Bone marrow (tissue), 2 donors: ENCODE results near the gene CD1E.
"Not testable (repeated sequence)": the region's sequence is repeated elsewhere in the genome, so short reads cannot be mapped to it uniquely, and the experiment has no call there.

Experiments
- DNase-seq, 2 donors: peaks; one replicate each; lab custom pipeline; 2025; lab: John Stamatoyannopoulos, UW

Gene CD1E

GRCh38 chr1:158362941-158363340 is 9.2 kb downstream of the CD1E start:
- DNase-seq, result no peak

- no peak for DNase-seq
Measured at GRCh38 chr1:158366783-158367182, 13.1 kb downstream of the CD1E start.

DNA sequence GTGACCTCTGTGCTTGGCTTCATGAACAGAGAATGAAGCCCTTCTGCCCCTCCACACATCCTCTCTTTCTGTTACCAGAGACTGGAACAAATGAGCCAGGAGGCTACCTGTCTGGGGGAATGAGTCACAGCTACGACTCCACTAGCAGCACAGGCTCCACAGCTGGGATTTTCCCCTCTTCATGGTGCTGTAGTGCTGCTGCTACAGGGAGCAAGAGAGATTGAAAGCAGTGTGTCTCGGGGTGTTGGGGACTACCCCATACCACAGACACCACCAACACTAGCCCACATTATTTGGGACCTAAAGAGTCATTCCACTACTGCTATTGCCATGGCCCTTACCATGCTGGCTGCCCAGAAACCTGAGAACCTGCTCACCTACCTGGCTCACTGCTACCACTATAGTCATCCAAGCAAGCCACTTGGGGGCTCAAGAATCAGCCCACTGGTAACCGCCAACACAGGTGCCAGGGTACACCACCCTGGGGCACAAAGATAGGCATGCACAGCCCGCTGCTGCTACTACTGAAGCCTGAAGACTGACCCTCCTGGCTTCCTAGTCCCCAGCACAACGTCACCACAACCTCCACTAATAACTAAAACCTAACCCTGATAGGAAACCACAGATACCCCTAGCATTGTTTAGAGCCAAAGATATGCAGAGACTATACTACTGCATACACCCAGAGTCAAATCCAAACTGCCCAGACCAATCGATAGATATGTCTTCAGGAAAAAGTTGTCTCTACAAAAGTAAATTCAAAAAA is 17.7 kb downstream of the CD1E start:
- no peak for DNase-seq

DNA sequence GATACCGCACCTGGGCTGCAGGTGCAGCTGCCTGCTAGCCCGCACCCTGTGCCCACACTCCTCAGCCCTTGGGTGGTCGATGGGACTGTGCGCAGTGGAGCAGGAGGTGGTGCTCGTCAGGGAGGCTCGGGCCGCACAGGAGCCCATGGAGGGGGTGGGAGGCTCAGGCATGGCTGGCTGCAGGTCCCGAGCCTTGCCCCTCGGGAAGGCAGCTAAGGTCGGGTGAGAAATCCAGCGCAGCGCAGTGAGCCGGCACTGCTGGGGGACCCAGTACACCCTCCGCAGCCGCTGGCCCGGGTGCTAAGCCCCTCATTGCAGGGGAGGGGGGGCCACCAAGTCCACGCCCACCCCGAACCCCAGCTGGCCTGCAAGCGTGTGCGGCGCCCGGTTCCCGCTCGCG is 20.4 kb downstream of the CD1E start:
- DNase-seq, result not testable (repeated sequence)

DNA sequence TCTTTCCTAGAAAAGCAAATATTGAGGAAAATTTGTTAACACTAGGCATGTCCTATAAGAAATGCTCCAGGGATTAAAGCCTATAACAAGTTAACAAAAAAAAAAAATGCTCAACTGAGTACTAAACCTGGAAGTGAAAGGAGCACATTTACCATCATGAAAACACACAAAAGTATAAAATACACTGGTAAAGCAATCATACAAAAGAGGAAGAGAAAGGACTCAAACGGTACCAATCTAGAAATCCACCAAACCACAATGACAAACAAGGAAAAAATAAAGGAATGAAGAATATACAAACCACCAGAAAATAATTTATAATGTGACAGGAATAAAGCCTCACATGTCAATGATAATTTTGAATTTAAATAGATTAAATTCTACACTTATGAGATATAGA is 21.2 kb downstream of the CD1E start:
- no peak for DNase-seq

GRCh38 chr1:158390331-158390730 is 36.6 kb downstream of the CD1E start:
- DNase-seq, result no peak

DNA sequence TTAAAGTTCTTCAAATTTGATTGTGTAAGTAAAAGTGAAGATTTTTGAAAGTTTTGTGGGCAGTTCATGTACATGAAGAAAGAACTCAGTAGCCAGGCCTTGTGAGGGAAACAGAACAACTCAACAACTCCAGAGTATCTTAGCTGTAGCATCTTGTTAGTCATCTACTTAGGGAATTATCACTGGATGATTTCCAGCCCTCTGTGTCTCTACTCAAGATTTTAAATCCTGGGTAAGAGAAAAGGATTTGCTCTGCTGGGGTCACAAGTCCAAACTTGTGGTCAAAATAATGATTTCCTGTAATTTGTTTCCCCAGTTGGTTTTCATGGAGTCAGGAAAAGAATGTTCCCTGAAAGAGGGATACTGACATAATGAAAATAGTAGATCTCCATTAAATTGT is 37.4 kb downstream of the CD1E start:
- no peak for DNase-seq

GRCh38 chr1:158393476-158393875 is 39.8 kb downstream of the CD1E start:
- no peak for DNase-seq

DNA sequence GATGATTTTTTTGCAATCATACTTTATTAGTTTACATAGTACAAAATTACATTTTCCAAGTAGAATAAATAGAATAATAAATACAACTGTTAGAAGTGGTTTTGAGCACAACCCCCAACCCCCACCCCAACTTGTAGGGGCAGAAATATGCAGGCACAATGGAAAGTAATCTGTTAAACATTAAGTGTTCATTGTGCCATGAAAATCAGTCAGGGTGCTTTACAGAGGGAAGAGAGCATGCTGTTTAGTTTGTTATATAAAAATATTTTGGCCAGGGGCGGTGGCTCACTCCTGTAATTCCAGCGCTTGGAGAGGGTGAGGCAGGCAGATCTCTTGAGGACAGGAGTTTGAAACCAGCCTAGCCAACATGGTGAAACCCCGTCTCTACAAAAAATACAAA is 43.0 kb downstream of the CD1E start:
- no peak for DNase-seq

GRCh38 chr1:158398818-158399514 is 45.3 kb downstream of the CD1E start, which contains the start of gene OR10T2:
Gene OR10T2, minus strand, starts transcription at chr1:158399466. Its CDS starts 0 bp downstream, at chr1:158399466.
- no peak for DNase-seq

DNA sequence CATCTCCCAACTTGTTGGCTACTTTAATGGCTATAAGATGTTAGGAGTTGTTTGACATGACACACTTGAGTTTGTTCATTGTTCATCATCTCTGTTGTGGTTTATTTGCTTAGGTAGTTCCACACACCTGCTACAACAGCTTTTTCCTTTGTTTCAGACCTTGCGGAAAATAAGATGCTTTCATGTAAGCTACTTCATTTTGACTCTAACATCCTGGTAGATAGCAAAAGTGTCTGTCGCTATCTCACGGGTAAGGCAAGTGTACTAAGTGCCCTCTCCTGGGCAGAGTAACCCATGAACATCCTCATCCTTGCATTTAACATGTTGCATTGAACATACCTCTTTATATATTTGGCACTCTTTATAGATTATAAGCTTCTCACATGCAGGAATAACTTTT is 47.2 kb downstream of the CD1E start:
- no peak for DNase-seq

DNA sequence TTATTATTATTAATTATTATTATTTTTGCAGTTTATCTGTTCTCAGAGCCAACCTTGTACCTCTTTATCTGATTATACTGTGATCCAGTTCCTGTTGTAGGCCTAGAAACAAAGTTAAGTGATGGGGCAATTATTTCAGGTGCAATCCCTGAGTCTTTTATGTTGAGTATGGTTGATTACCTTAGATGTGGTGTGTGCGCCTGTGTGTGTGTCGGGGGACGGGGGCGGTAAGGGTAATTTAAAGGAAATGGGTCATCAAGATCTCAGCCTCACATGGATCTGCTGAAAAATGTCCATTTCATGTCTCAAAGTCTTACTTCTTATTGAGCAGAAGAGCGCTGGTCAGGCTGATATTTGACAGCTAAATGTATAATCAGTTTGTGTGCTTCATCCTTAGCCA is 53.4 kb downstream of the CD1E start:
- DNase-seq, result no peak
